HepG2 (cell line): Measurements from ENCODE around the gene B3GAT3. TPM values are rescaled to one million over a fixed set of nuclear protein-coding genes. Genes with fewer than 3 reads are reported as not detected.

Source experiments
- ATF7 ChIP-seq, 2 experiments: fragments of 450-650 bp in 1 of 2; sonication (generic) in 1 of 2; formaldehyde crosslinking in 1 of 2; IDR thresholded peaks; 2 replicates each; pipeline versions ENCODE4 v1.4.0 to v1.6.1; 2016 to 2020; ENCODE audit warnings: antibody characterized with exemption in 1 of 2, mild to moderate bottlenecking in 1 of 2, missing genetic modification reagents in 1 of 2
- DPF2 ChIP-seq: sonication (generic); formaldehyde crosslinking; IDR thresholded peaks from 2 replicates; pipeline ENCODE4 v1.4.0; 2020; ENCODE audit warnings: mild to moderate bottlenecking, low read depth, missing genetic modification reagents, borderline replicate concordance
- FOXK2 ChIP-seq: fragments of 450-650 bp; IDR thresholded peaks from 2 replicates; pipeline ENCODE4 v1.6.1; 2016
- HNF4A ChIP-seq: sonication (generic); formaldehyde crosslinking; IDR thresholded peaks from 2 replicates; pipeline ENCODE4 v1.4.0; 2020; ENCODE audit warnings: missing genetic modification reagents
- MEIS1 ChIP-seq: sonication (generic); formaldehyde crosslinking; IDR thresholded peaks from 2 replicates; pipeline ENCODE4 v1.9.0; 2021; ENCODE audit warnings: mild to moderate bottlenecking, missing genetic modification reagents, moderate library complexity, borderline replicate concordance
- MEIS2 ChIP-seq: sonication (generic); formaldehyde crosslinking; IDR thresholded peaks from 2 replicates; pipeline ENCODE4 v1.9.0; 2021; ENCODE audit warnings: mild to moderate bottlenecking, missing genetic modification reagents
- NAIF1 ChIP-seq: sonication (generic); formaldehyde crosslinking; IDR thresholded peaks from 2 replicates; pipeline ENCODE4 v1.5.0; 2020; ENCODE audit warnings: mild to moderate bottlenecking, missing genetic modification reagents, borderline replicate concordance
- NFYB ChIP-seq: sonication (generic); formaldehyde crosslinking; IDR thresholded peaks from 2 replicates; pipeline ENCODE4 v1.4.0; 2020; ENCODE audit warnings: missing genetic modification reagents
- YEATS4 ChIP-seq: sonication (generic); formaldehyde crosslinking; IDR thresholded peaks from 2 replicates; pipeline ENCODE4 v1.4.0; 2020; ENCODE audit warnings: missing genetic modification reagents, borderline replicate concordance
- YY1 ChIP-seq: IDR thresholded peaks from 2 replicates; pipeline ENCODE4 v1.6.1; 2011; ENCODE audit warnings: low read length, low read depth, moderate library complexity, mild to moderate bottlenecking; ENCODE audit not compliant: insufficient read depth, insufficient replicate concordance
- ZFP62 ChIP-seq: sonication (generic); formaldehyde crosslinking; IDR thresholded peaks from 2 replicates; pipeline ENCODE4 v1.4.0; 2020; ENCODE audit warnings: missing genetic modification reagents
- ZMAT3 ChIP-seq: sonication (generic); formaldehyde crosslinking; conservative IDR thresholded peaks from 2 replicates; pipeline ENCODE4 v1.7.0; 2021; ENCODE audit warnings: missing genetic modification reagents
- ZNF232 ChIP-seq: sonication (generic); formaldehyde crosslinking; IDR thresholded peaks from 2 replicates; pipeline ENCODE4 v1.4.0; 2020; ENCODE audit warnings: missing genetic modification reagents, borderline replicate concordance
- ZNF296 ChIP-seq: sonication (generic); formaldehyde crosslinking; conservative IDR thresholded peaks from 2 replicates; pipeline ENCODE4 v1.5.0; 2020; ENCODE audit warnings: mild to moderate bottlenecking, missing genetic modification reagents
- ZNF430 ChIP-seq: sonication (generic); formaldehyde crosslinking; IDR thresholded peaks from 2 replicates; pipeline ENCODE4 v1.9.0; 2021; ENCODE audit warnings: mild to moderate bottlenecking, missing genetic modification reagents
- ZNF567 ChIP-seq: sonication (generic); formaldehyde crosslinking; IDR thresholded peaks from 2 replicates; pipeline ENCODE4 v1.8.1; 2023; ENCODE audit warnings: mild to moderate bottlenecking, missing genetic modification reagents, borderline replicate concordance
- ZNF720 ChIP-seq: sonication (generic); formaldehyde crosslinking; IDR thresholded peaks from 2 replicates; pipeline ENCODE4 v1.4.0; 2020; ENCODE audit warnings: missing genetic modification reagents
- ZNF782 ChIP-seq: sonication (generic); formaldehyde crosslinking; IDR thresholded peaks from 2 replicates; pipeline ENCODE4 v1.4.0; 2020; ENCODE audit warnings: missing genetic modification reagents, mild to moderate bottlenecking, borderline replicate concordance
- ZSCAN31 ChIP-seq: sonication (generic); formaldehyde crosslinking; IDR thresholded peaks from 2 replicates; pipeline ENCODE4 v1.5.0; 2020; ENCODE audit warnings: low read depth, mild to moderate bottlenecking, missing genetic modification reagents
- polyA plus RNA-seq, 8 experiments: library from polyadenylated mRNA; depleted of rRNA in 3 of 8; stranded (reverse) in 7 of 8; unstranded in 1 of 8; fragments of >200 nt; fragmentation: Illumina TruSeq in 4 of 8; extraction: Trizol in 4 of 8; gene quantifications; 2 replicates each; pipeline versions ENCODE4 v1.2.1 to v1.2.3, GENCODE V29; 2011 to 2016; ENCODE audit warnings: low read depth in 4 of 8, missing spikeins in 1 of 8, mixed read lengths in 1 of 8; ENCODE audit not compliant: insufficient read depth in 1 of 8
- total RNA-seq, 5 experiments: library from RNA; depleted of rRNA; stranded (reverse); fragments of >200 nt; fragmentation: Illumina TruSeq; extraction: Trizol; gene quantifications; 2 replicates each; pipeline ENCODE4 v1.2.3, GENCODE V29; 2016; ENCODE audit warnings: low read depth in 1 of 5
- TF ChIP-seq, protein P1 (sequence below): sonication (generic); formaldehyde crosslinking; IDR thresholded peaks from 2 replicates; pipeline ENCODE4 v1.4.0; 2020; ENCODE audit warnings: missing genetic modification reagents
- TF ChIP-seq, protein P2 (sequence below): sonication (generic); formaldehyde crosslinking; IDR thresholded peaks from 2 replicates; pipeline ENCODE4 v1.4.0; 2020; ENCODE audit warnings: missing genetic modification reagents
- TF ChIP-seq, protein P3 (sequence below): sonication (generic); formaldehyde crosslinking; IDR thresholded peaks from 2 replicates; pipeline ENCODE4 v1.4.0; 2020; ENCODE audit warnings: mild to moderate bottlenecking, missing genetic modification reagents
- TF ChIP-seq, protein P4 (sequence below): sonication (generic); formaldehyde crosslinking; IDR thresholded peaks from 2 replicates; pipeline ENCODE4 v1.5.1; 2020; ENCODE audit warnings: mild to moderate bottlenecking, missing genetic modification reagents, moderate library complexity

Gene B3GAT3
- total and polyA plus RNA-seq, 2 of the 13 experiments (the other 11 are each of a cell fraction or from before 2014, with no cell fraction given): 21.3 to 26.1 TPM

DNA sequence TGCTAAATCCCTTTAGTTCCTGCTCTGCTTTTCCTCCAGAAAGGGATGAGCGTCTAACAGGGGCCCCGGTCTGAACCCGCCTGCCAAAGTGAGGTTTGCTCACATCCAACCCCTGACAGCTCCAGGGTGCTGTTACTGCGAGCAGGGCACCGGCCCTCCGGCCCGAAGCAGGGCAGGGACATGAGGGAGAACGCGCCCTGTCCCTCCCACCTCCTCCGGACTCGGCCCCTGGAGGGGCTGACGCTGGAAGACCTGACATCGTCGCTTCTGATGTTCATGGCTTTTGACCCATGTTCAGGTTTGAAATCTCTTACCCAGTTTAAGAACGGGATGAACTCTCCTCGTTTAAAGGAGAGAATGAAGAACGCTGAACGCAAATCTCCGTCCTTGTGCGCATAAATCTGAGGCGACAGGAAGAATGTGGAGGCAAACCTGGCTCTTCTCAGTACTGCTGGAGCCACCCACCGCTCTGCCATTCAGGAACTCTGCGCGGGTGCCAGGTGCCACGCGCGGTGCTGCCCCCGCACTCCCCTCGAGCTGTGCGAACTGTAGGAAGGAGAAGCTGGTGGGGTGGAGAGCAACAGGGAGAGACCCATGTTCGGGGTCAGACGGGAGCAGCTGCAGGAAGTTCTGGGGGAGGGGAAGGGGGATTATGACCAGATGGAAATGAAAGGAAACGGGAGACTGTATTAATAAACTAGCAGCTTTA lies 47.3 kb downstream of the B3GAT3 start (continued):
- TF ChIP-seq, protein P1, sequence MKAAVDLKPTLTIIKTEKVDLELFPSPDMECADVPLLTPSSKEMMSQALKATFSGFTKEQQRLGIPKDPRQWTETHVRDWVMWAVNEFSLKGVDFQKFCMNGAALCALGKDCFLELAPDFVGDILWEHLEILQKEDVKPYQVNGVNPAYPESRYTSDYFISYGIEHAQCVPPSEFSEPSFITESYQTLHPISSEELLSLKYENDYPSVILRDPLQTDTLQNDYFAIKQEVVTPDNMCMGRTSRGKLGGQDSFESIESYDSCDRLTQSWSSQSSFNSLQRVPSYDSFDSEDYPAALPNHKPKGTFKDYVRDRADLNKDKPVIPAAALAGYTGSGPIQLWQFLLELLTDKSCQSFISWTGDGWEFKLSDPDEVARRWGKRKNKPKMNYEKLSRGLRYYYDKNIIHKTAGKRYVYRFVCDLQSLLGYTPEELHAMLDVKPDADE (CRISPR knock-in tag): no peak
- TF ChIP-seq ZNF720 (CRISPR knock-in tag) (no peak), NFYB (no peak), ATF7 (IDR thresholded peaks at IDR 0.05) (no peak), ATF7 (CRISPR knock-in tag; IDR thresholded peaks at IDR 0.05) (no peak), MEIS1 (CRISPR knock-in tag) (0 out of 2 replicates have a peak, but pooled peaks have one; percentile 5), ZFP62 (CRISPR knock-in tag) (no peak), MEIS2 (CRISPR knock-in tag) (no peak; the same call in 1 of the 2 replicates), DPF2 (CRISPR knock-in tag) (no peak), ZNF232 (CRISPR knock-in tag) (no peak), YY1 (no peak), ZMAT3 (CRISPR knock-in tag) (no peak), NAIF1 (CRISPR knock-in tag) (no peak), FOXK2 (no peak), ZNF430 (CRISPR knock-in tag) (no peak), ZNF782 (no peak), ZNF296 (CRISPR knock-in tag) (no peak), YEATS4 (peak; percentile 6; the same call in 1 of the 2 replicates), HNF4A (no peak), ZNF567 (CRISPR knock-in tag) (0 out of 2 replicates have a peak, but pooled peaks have one; percentile 82), ZSCAN31 (CRISPR knock-in tag) (peak; percentile 39)
- TF ChIP-seq, protein P2, sequence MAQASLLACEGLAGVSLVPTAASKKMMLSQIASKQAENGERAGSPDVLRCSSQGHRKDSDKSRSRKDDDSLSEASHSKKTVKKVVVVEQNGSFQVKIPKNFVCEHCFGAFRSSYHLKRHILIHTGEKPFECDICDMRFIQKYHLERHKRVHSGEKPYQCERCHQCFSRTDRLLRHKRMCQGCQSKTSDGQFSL (CRISPR knock-in tag): 0 out of 2 replicates have a peak, but pooled peaks have one; percentile 55
- TF ChIP-seq, protein P3, sequence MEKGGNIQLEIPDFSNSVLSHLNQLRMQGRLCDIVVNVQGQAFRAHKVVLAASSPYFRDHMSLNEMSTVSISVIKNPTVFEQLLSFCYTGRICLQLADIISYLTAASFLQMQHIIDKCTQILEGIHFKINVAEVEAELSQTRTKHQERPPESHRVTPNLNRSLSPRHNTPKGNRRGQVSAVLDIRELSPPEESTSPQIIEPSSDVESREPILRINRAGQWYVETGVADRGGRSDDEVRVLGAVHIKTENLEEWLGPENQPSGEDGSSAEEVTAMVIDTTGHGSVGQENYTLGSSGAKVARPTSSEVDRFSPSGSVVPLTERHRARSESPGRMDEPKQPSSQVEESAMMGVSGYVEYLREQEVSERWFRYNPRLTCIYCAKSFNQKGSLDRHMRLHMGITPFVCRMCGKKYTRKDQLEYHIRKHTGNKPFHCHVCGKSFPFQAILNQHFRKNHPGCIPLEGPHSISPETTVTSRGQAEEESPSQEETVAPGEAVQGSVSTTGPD: no peak
- TF ChIP-seq, protein P4, sequence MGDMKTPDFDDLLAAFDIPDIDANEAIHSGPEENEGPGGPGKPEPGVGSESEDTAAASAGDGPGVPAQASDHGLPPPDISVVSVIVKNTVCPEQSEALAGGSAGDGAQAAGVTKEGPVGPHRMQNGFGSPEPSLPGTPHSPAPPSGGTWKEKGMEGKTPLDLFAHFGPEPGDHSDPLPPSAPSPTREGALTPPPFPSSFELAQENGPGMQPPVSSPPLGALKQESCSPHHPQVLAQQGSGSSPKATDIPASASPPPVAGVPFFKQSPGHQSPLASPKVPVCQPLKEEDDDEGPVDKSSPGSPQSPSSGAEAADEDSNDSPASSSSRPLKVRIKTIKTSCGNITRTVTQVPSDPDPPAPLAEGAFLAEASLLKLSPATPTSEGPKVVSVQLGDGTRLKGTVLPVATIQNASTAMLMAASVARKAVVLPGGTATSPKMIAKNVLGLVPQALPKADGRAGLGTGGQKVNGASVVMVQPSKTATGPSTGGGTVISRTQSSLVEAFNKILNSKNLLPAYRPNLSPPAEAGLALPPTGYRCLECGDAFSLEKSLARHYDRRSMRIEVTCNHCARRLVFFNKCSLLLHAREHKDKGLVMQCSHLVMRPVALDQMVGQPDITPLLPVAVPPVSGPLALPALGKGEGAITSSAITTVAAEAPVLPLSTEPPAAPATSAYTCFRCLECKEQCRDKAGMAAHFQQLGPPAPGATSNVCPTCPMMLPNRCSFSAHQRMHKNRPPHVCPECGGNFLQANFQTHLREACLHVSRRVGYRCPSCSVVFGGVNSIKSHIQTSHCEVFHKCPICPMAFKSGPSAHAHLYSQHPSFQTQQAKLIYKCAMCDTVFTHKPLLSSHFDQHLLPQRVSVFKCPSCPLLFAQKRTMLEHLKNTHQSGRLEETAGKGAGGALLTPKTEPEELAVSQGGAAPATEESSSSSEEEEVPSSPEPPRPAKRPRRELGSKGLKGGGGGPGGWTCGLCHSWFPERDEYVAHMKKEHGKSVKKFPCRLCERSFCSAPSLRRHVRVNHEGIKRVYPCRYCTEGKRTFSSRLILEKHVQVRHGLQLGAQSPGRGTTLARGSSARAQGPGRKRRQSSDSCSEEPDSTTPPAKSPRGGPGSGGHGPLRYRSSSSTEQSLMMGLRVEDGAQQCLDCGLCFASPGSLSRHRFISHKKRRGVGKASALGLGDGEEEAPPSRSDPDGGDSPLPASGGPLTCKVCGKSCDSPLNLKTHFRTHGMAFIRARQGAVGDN (CRISPR knock-in tag): peak; percentile 21; the same call in 1 of the 2 replicates
